Activated T-cell treated with anti-CD3 and anti-CD28 coated beads for 48 hours (primary cell): ENCODE measurements around the gene KCNK6.

Experiments used
- DNase-seq: peaks from one replicate; pipeline ENCODE4 v3.0.0-alpha.2; 2020; ENCODE audit warnings: low read depth

Gene KCNK6

GRCh38 chr19:38298821-38299680 is 20.6 kb upstream of the KCNK6 start:
- DNase-seq = no peak

- no peak for DNase-seq
These were observed 15.9 kb upstream of the KCNK6 start, which contains the start of gene C19orf33 for GRCh38 chr19:38303517-38304351. Gene C19orf33, plus strand, starts transcription at chr19:38304251. Its CDS starts 11 bp downstream, at chr19:38304262.

- no peak for DNase-seq
These were observed 15.2 kb upstream of the KCNK6 start for GRCh38 chr19:38304352-38304865.

- no peak for DNase-seq
These were observed 14.7 kb upstream of the KCNK6 start for GRCh38 chr19:38304866-38305429.

GRCh38 chr19:38306236-38306635 is 13.4 kb upstream of the KCNK6 start:
- DNase-seq = no peak

- no peak for DNase-seq
These were observed 12.6 kb upstream of the KCNK6 start for GRCh38 chr19:38307076-38307475.

DNA sequence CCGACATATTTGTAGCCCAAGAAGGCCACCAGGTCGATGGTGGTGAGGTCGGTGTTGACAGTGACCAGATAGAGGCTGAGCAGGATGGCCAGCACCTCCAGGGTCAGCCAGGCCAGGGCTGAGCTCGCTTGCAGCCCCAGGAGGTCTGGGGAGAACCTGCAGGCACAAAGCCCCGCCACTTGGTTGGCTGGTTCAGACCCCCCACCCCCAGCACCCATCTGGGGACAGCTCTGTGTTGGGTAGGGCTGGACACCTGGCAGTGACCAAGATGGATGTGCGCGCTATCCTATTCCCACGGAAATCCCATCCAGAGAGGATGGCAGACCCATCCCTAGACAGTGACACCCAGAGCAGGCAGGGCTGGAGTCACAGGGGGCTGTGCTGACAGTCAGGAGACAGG is 12.0 kb upstream of the KCNK6 start:
- DNase-seq = no peak

DNA sequence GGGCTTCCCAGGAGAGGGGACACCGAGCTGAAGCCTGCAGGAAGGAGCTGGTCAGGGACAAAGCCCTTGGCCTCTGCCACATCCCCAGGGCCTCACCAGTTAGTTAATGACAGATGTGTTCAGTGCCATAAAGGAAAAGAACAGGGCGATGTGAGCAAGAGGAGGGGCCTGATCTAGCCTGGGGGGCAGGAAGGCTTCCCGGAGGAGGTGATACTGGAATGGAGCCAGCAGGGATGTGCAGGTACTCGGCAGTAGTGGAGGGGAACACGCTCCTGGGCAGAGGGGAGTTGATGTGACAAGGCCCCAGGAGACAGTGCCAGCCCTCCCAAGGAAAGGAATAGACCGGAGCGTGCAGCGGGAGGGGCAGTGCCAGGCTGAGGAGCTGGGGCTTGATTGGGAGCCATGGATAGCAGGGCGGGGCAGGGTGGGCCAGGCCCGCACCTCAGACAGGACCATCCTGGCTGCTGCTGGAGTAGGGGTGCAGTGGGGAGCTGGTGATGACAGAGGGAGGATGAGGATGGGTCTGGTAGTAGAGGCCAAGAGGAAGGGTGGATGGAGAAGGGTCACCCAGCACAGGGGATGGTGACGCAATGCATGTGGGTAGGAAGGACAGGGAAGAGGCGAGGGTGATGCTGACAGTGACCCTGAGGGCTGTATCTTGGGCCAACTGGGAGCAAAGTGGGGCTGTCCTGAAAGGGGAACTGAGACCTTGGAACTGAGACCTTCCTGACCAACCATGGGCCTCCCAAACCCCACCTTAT is 11.5 kb upstream of the KCNK6 start:
- no peak for DNase-seq

GRCh38 chr19:38308926-38309614 is 10.6 kb upstream of the KCNK6 start:
- DNase-seq = no peak

DNA sequence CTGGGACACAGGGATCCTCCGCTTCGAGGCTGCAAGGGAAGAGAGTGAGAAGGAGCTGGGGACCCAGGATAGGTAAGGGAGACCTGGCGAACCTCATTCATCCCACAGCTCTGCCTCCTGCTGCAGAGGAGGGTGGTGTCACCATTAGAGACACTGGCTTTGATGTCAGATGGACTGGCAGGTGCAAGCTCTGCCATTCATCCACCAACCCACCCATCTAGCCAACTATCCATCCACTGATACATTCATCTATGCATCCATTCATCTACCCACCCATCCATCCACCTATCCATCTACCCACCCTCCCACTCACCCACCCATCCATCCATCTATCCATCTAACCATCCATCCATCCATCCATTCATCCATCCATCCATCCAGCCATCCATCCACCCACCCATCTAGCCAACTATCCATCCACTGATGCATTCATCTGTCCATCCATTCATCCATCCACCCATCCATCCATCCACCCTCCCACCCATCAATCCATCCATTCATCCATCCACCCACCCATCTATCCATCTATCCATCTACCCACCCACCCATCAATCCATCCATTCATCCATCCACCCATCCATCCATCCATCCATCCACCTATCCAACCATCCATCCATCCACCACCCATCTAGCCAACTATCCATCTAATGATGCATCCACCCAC is 9.9 kb upstream of the KCNK6 start:
- no peak for DNase-seq

GRCh38 chr19:38310279-38310670 is 9.4 kb upstream of the KCNK6 start:
- DNase-seq = no peak

DNA sequence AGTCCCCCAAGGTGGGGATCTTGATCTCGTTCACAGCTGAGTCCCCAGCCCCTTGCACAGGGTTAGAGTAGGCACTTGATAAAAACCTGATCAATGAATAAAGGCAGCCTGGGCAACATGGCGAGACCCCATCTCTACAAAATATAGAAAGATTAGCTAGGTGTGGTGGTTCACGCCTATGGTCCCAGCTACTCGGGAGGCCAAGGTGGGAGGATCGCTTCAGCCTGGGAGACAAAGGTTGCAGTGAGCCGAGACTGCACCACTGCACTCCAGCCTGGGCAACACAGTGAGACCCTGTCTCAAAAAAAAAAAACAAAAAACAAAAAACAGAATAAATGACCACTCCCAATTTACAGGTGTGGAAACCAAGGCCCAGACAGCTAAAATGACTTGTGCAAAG is 8.7 kb upstream of the KCNK6 start:
- DNase-seq = no peak

GRCh38 chr19:38315657-38316476 is 3.8 kb upstream of the KCNK6 start, which contains the start of gene YIF1B:
Gene YIF1B, minus strand, starts transcription at chr19:38315947. Its CDS starts 30 bp downstream, at chr19:38315917.
- DNase-seq = peak; percentile 98

DNA sequence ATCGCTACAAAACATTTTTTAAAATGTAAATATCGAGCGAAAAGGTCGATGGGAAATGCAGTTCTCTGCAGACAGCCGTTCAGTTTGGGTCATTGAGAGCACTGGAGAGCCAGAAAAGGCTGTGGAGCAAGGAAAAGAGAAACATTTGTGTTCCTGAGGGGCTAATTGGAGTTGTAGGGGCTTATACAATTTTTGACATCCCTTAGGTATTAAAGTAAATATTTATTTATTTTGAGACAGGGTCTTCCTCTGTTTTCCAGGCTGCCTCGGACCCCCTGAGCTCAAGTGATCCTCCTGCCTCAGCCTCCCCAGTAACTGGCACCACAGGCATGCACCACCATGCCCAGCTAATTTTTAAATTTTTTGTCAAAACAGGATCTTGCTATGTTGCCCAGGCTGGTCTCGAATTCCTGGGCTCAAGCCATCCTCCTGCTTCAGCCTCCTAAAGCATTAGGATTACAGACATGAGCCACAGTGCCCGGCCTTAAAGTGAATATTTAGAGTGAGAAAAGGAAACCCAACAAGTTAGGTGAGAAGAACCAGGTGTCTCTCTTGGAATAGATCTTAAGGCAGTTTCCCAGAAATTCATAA is 3.1 kb upstream of the KCNK6 start:
- DNase-seq = no peak

DNA sequence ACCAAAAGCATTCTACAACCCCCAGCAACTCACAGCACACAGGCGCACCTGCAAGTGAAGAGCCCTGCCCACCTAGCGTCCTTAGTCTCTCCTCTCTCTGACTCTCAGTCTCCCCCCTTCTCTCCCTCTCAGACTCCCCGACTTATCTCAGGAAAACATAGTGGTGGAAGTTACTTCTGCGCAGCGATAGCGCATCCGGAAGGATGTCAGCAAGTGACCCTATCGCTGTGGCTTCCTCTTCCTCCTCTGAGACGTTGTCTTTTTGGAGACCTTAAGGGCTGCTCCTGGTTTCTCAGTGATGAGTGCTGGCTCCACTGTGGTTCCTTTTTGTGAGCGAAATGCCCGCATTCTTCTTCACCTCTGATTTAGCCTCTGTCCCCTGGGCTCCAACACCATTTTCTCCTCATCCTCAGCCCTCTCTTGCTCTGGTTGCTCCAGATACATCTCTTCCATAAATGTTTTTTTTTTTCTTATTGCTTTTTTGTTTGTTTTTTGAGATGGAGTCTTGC is 2.5 kb upstream of the KCNK6 start:
- DNase-seq = no peak

GRCh38 chr19:38318660-38319059 is 985 bp upstream of the KCNK6 start:
- no peak for DNase-seq

DNA sequence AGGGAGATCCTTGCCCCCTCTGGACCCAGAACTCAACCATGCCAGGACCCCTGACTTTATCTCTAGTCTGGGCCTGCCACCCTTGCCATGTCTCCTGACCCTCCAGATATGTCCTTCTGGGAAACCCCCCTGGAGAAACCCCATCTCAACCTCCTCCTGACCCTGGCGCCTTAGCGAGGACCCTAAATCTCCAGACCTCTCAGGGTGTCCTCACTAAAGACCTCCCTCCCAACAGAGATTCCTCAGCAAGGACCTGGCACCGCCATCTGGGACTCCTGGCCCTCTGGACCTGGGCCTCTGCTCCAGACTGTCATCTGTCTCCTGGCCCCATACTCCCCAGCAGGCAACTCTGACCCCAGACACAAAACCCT is 1.3 kb downstream of the KCNK6 start:
- no peak for DNase-seq

- no peak for DNase-seq
These were observed 2.1 kb downstream of the KCNK6 start for GRCh38 chr19:38321646-38322196.

DNA sequence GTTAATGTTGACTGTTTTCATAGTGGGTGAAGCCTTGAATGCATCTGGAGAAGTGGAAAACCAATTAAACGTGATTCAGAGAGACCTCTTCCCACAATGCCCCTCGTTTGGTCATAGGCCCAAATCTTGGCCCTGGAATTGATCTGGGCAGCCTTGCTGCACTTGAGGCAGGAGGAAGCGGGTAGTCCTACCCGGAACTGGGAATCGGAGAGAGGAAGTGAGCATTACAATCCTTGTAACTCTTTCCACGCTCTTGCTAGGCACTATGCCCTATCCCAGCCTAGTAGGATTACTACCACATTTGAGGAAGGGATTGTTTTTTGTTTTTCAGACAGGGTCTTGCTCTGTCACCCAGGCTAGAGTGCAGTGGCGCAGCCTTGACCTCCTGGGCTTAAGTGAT is 3.6 kb downstream of the KCNK6 start:
- no peak for DNase-seq
